Gastrocnemius medialis (tissue), 4 donors: ENCODE results near the gene BPHL.

ENCODE experiments used
- POLR2A ChIP-seq, 2 donors: fragments of 450-650 bp; IDR thresholded peaks; one replicate each; pipeline ENCODE4 v1.6.1; 2017; ENCODE audit warnings: antibody characterized with exemption in 2 of 2, mild to moderate bottlenecking in 2 of 2, moderate library complexity in 2 of 2
- TF ChIP-seq, protein P1 (sequence below), 5 experiments: fragments of 450-650 bp in 3 of 5; fragments of 200-600 bp in 2 of 5; sonication (generic) in 2 of 5; IDR thresholded peaks in 4 of 5; conservative IDR thresholded peaks in 1 of 5; 1 replicate in 4 of 5; 2 replicates in 1 of 5; pipeline ENCODE4 v1.5.1; 2016 to 2019; ENCODE audit warnings: antibody characterized with exemption in 5 of 5, mild to moderate bottlenecking in 3 of 5, moderate library complexity in 3 of 5

- TF ChIP-seq, protein P1, sequence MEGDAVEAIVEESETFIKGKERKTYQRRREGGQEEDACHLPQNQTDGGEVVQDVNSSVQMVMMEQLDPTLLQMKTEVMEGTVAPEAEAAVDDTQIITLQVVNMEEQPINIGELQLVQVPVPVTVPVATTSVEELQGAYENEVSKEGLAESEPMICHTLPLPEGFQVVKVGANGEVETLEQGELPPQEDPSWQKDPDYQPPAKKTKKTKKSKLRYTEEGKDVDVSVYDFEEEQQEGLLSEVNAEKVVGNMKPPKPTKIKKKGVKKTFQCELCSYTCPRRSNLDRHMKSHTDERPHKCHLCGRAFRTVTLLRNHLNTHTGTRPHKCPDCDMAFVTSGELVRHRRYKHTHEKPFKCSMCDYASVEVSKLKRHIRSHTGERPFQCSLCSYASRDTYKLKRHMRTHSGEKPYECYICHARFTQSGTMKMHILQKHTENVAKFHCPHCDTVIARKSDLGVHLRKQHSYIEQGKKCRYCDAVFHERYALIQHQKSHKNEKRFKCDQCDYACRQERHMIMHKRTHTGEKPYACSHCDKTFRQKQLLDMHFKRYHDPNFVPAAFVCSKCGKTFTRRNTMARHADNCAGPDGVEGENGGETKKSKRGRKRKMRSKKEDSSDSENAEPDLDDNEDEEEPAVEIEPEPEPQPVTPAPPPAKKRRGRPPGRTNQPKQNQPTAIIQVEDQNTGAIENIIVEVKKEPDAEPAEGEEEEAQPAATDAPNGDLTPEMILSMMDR (IDR thresholded peaks at IDR 0.05 in 4 of 5, conservative IDR thresholded peaks at IDR 0.05 in 1 of 5), result no peak
- no peak for TF ChIP-seq POLR2A (IDR thresholded peaks at IDR 0.05)
Measured at GRCh38 chr6:3194535-3195419, 76.3 kb downstream of the BPHL start.
